Ramos (cell line): Measurements from ENCODE around the gene KIF23.
"Not testable (repeated sequence)": the region's sequence is repeated elsewhere in the genome, so short reads cannot be mapped to it uniquely, and the experiment has no call there.

Experiments used
- in situ Hi-C: fragments of 300-500 bp; cut with MboI; formaldehyde crosslinking; loops from one replicate; pipeline ENCODE4 v1.14.3; 2022; ENCODE audit warnings: low sequenced_read_pairs; ENCODE audit not compliant: unreplicated experiment

The KIF23 gene

GRCh38 chr15:69424748-69425413 lies 10.7 kb downstream of the KIF23 start:
- in situ Hi-C loops: no loop called here

DNA sequence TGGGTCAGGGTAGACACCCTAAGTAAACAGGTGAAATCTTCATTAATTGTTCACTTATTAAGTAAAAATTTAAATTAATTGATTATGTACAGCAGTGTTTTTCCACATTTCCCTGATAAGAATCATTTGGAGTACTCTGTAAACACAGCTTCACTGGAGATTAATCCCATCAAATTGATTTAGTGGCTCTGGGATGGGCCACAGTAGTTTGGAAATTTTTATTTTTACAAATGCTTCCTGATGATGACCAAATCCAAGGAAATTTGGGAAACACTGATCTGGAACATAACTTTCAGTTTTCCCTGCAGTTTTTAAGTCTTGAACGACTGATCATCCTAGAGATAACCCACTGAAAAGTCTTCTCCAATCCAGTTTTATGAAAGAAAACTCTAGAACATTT lies 19.7 kb downstream of the KIF23 start:
- in situ Hi-C loops: no loop called here

DNA sequence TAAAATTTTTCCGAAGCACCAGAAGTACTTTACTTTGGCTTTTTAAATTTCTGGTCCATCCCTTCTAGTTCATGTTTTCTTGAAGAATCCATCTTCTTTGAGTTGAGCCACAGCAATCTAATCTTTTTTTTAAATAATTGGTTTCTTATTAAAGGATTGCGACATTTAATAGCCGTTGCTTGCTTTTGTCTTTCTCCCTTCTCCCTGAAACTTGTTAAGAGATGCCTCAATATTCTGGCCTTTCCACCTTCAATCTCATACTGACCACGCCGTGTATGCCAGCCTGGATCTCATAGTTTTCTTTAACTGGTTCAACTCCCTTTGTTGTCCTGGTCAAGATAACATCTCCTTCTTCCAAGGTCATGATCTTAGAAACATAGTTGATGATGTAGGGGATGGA lies 20.1 kb downstream of the KIF23 start:
- in situ Hi-C loops: no loop called here

DNA sequence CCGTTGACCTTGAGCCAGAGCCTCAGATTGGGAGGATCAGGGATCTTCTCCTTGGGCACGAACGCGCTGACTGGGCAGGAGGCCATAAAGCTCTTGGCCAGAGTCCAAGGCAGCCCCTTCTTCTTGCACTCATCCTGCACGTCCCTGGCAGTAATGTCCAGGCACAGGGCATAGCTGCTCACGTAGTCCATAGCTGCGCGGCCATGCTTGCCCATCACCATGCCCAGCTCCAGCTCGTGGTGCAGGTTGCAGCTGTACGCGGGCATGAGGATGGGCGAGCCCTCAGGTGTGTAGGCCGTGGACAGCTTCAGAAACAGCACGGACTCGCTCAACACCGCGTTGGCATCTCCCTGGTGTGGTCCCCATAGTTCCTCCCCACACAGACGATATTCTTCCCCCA lies 20.5 kb downstream of the KIF23 start:
- in situ Hi-C loops: no loop called here

- in situ Hi-C loops: no loop called here
These were observed 21.8 kb downstream of the KIF23 start for GRCh38 chr15:69435985-69436384.

- in situ Hi-C loops: no loop called here
These were observed 22.8 kb downstream of the KIF23 start for GRCh38 chr15:69436951-69437350.

- in situ Hi-C loops: no loop called here
These were observed 25.5 kb downstream of the KIF23 start for GRCh38 chr15:69439623-69440022.

GRCh38 chr15:69443032-69443611 lies 29.0 kb downstream of the KIF23 start:
- in situ Hi-C loops: no loop called here

- in situ Hi-C loops: no loop called here
These were observed 30.5 kb downstream of the KIF23 start for GRCh38 chr15:69444686-69445085.

GRCh38 chr15:69446953-69447352 lies 32.8 kb downstream of the KIF23 start:
- in situ Hi-C loops: no loop called here

- in situ Hi-C loops: not testable (repeated sequence)
These were observed 36.1 kb downstream of the KIF23 start for GRCh38 chr15:69450221-69450620.

DNA sequence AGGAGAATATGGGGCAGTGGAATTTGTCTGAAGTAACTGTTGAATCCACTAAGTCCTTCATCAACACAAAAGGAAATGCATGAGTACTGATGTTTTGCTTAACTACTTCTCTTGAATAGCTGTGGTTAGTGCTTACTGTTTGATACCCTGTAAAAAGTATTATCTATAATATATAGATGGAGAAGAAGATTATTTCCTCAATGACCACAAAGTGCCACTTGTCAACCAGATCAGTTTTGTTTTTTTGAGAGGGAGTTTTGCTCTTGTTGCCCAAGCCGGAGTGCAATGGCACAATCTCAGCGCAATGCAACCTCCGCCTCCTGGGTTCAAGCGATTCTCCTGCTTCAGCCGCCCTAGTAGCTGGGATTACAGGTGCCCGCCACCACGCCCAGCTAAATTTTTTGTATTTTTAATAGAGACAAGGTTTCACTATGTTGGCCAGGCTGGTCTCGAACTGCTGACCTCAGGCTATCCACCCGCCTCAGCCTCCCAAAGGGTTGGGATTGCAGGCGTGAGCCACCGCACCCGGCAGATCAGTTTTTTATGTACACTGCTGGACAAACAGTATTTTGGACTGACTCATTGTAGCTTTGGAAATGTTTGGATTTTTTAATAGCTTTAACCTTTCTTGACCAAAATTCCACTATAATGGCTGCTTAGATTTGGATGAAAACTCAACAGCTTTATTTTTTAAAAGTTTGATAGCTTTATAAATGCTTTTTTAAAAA lies 37.0 kb downstream of the KIF23 start:
- in situ Hi-C loops: no loop called here

- in situ Hi-C loops: no loop called here
These were observed 38.0 kb downstream of the KIF23 start for GRCh38 chr15:69451951-69452691.

DNA sequence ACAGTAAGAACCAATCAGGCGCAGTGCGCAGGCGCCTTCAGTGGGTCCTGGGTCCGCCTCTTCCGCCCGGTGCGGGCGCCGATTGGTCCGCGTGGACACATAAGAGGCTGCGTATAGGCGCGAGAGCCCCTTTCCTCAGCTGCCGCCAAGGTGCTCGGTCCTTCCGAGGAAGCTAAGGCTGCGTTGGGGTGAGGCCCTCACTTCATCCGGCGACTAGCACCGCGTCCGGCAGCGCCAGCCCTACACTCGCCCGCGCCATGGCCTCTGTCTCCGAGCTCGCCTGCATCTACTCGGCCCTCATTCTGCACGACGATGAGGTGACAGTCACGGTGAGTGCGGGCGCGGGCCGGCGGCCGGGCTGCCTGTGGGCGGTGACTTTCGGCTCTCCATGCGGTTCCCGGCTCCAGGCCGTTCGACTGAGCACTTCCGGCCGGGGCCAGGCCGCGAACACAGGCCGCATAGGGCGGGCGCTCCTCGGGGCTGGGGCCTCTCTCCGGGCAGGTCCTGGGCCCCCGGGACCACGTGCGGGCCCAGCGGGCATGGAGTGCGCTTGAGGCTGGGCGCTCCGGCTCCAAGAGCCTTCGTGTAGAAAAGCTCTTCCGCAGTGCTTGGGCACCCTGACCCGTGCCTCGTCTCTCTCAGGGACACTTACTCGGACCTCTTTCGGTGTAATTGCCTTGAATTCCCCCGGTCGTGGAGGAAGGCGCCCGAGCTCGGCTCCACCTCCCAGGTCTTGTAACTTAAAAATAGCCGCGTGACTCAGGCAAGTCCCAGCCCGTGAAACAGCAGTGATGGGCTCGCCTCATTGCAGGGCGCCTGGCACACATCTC lies 38.8 kb downstream of the KIF23 start, which contains the start of gene RPLP1:
Gene RPLP1 (plus strand): TSS at position 127 of the 830 bp plus-strand sequence. CDS start 131 bp downstream, at position 258.
- in situ Hi-C loops: no loop called here

- in situ Hi-C loops: no loop called here
These were observed 40.8 kb downstream of the KIF23 start for GRCh38 chr15:69454953-69455352.

DNA sequence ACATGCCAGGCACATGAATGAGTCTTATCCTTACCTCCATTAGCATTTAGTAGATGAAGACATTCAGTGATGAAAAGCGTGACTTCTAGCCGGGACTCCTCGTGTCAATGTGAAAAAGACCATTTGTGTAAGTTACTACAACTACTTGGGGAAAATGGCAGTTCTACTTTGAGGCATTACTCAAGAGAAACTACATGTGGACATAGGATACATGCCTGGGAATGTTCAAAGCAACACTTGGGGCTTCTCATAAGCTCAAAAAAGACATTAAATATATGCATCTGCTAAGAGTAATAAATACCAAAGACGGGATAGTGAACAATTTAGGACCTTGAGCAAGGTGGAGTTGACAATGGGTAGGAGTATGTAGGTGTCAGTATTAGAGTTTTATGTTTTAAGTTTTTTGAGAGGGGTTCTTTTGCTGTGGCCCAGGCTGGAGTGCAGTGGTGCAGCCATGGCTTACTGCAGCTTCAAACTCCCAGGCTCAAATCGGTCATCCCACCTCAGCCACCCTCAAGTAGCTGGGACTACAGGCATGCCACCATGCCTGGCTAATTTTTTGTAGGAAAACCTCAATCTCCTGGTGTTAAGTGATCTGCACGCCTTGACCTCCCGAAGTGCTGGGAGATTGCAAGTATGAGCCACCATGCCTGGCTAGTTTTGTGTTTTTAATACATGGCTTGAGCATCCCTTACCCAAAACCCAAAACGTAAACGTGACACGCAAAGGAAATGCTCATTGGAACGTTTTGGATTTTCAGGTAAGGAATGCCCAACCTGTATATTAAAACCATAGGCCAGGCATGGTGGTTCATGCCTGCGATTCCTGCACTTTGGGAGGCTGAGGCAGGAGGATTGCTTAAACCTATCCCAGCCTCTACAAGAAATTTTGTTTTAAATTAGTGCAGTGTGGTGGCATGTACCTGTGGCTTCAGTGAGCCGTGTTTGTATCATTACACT lies 42.3 kb downstream of the KIF23 start:
- in situ Hi-C loops: no loop called here

DNA sequence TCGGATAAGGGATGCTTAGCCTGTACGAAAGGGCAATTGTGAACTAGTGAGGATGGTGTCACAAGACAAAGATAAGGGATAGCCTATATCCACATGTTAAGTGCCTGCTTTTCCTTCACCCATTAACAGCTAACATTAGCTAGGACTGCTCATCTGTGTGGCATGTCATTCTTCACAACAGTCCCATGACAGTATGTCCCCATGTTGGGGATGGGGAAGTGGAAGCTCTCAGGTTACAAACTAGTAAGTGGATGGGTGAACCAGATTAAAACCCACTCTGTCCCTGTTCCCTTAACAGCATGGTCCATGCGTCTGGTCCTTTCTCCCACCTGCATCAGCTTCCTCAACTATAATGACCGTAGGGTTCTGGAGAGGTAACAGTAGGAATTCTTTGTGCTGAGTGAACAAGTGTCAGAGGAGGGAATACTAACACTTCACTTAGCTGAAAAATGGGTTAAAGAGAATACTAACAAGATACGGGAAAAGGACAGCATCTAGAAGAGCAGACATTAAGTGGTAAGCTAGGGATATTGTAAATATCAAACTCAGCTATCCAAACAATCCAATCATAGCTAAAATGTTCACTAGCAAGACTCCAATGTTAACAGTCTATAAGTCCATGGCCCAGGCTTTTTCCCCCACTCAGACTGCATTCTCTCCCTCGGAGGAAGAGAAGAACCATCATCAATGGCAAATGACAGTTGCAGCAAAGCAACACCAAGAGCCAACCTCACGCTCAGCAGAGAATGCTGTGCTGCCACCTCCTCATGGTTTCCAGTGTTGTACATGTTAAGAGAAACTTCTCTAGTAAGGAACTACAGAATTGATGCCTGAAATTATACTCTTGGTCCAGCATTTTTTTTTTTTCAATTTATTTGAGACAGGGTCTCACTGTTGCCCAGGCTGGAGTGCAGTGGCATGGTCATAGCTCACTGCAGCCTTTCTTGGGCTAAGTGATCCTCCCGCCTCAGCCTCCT lies 43.4 kb downstream of the KIF23 start:
- in situ Hi-C loops: no loop called here

DNA sequence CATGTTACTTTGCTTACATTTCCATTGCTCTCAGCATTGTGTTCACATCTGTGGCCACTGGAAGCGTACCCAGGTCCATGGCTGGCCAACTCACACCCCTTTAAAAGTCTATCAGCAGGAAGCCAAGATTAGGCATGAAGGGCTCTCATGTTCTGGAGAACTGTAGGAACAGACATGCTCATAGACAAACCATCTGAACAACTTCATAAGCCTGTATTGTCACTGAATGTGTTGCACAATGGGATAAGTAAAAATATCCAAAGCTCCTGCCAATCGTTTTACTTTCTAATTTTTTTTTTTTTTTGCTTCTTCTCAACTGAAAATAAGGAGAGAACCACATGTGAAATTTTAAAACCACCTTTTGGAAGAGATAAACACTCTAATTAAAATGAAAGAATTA lies 44.9 kb downstream of the KIF23 start:
- in situ Hi-C loops: no loop called here
